ENCODE measurements around the gene ZNF275.

- no peak for TF ChIP-seq E2F5 (CRISPR knock-in tag; IDR thresholded peaks at IDR 0.05)
- no peak for TF ChIP-seq CTCF (IDR thresholded peaks at IDR 0.05)
- no peak for TF ChIP-seq JUN (CRISPR knock-in tag; IDR thresholded peaks at IDR 0.05)
- no peak for TF ChIP-seq FOXJ3 (CRISPR knock-in tag; IDR thresholded peaks at IDR 0.05; ENCODE audit: borderline replicate concordance)
- no peak for TF ChIP-seq MAX (CRISPR knock-in tag; IDR thresholded peaks at IDR 0.05)
- no peak for TF ChIP-seq TCF7 (CRISPR knock-in tag; IDR thresholded peaks at IDR 0.05; ENCODE audit: low read depth)
- TF ChIP-seq NR2C2 (CRISPR knock-in tag; IDR thresholded peaks at IDR 0.05): no peak
- no peak for TF ChIP-seq SP1 (CRISPR knock-in tag; conservative IDR thresholded peaks at IDR 0.05)
- TF ChIP-seq TEAD4 (CRISPR knock-in tag; IDR thresholded peaks at IDR 0.05): no peak
- TF ChIP-seq USF2 (CRISPR knock-in tag; IDR thresholded peaks at IDR 0.05): no peak
- TF ChIP-seq ZNF263 (CRISPR knock-in tag; IDR thresholded peaks at IDR 0.05; ENCODE audit: low read depth): no peak
- TF ChIP-seq PREB (CRISPR knock-in tag; IDR thresholded peaks at IDR 0.05; ENCODE audit: borderline replicate concordance): no peak
- TF ChIP-seq ATF3 (CRISPR knock-in tag; conservative IDR thresholded peaks at IDR 0.05): no peak
- TF ChIP-seq CREB1 (CRISPR knock-in tag; IDR thresholded peaks at IDR 0.05): no peak
These were observed 34.1 kb upstream of the ZNF275 start for GRCh38 chrX:153299855-153300254.

All from WTC11 (cell line).